Measurements from ENCODE around the gene KIF21B.
"Not testable (repeated sequence)": the region's sequence is repeated elsewhere in the genome, so short reads cannot be mapped to it uniquely, and the experiment has no call there.

GRCh38 chr1:200963888-200964287 lies 59.6 kb downstream of the KIF21B start:
- TF ChIP-seq CTCF (conservative IDR thresholded peaks at IDR 0.05); ZFX (IDR thresholded peaks at IDR 0.05): not testable (repeated sequence)
